Esophagus squamous epithelium (tissue), 4 donors: ENCODE results near the gene SYT9.

Source experiments
- CTCF ChIP-seq, 6 experiments: fragments of 450-650 bp in 4 of 6; fragments of 200-600 bp in 2 of 6; sonication (generic) in 2 of 6; IDR thresholded peaks; one replicate each; pipeline ENCODE4 v1.5.1; 2016 to 2019; ENCODE audit warnings: antibody characterized with exemption in 6 of 6, mild to moderate bottlenecking in 4 of 6, moderate library complexity in 4 of 6
- POLR2A ChIP-seq, 4 donors: fragments of 450-650 bp; IDR thresholded peaks; one replicate each; pipeline ENCODE4 v1.6.1; 2017; ENCODE audit warnings: antibody characterized with exemption in 4 of 4, mild to moderate bottlenecking in 4 of 4, moderate library complexity in 3 of 4

- TF ChIP-seq CTCF (IDR thresholded peaks at IDR 0.05): no peak
- TF ChIP-seq POLR2A (IDR thresholded peaks at IDR 0.05): no peak
These were observed 2.1 kb downstream of the SYT9 start for GRCh38 chr11:7253800-7254199.
